Fibroblast of the aortic adventitia (primary cell): Measurements from ENCODE around the gene TGFB1I1. TPM values are rescaled to one million over a fixed set of nuclear protein-coding genes. Genes with fewer than 3 reads are reported as not detected.
"Not testable (repeated sequence)": the region's sequence is repeated elsewhere in the genome, so short reads cannot be mapped to it uniquely, and the experiment has no call there.

Experiments
- DNase-seq: peaks from one replicate; pipeline ENCODE4 v3.0.0-alpha.2; 2010; ENCODE audit warnings: low read depth
- H3K4me3 ChIP-seq: 2 replicates; pipeline ENCODE4 v1.5.1; 2011; ENCODE audit warnings: low read depth, mild to moderate bottlenecking, control low read depth, low read length, moderate library complexity
- total RNA-seq: library from RNA; depleted of rRNA; stranded (reverse); fragments of >200 nt; gene quantifications from 2 replicates; pipeline ENCODE4 v1.2.3, GENCODE V29; 2012; ENCODE audit warnings: low replicate concordance
- TF ChIP-seq, protein P1 (sequence below): IDR thresholded peaks from 2 replicates; pipeline ENCODE4 v1.5.1; 2011; ENCODE audit warnings: mild to moderate bottlenecking, low read length, control low read depth, inconsistent platforms; ENCODE audit not compliant: insufficient read depth

Gene TGFB1I1
- total RNA-seq, 1 donor = 56.7 TPM

- DNase-seq = no peak
- TF ChIP-seq, protein P1, sequence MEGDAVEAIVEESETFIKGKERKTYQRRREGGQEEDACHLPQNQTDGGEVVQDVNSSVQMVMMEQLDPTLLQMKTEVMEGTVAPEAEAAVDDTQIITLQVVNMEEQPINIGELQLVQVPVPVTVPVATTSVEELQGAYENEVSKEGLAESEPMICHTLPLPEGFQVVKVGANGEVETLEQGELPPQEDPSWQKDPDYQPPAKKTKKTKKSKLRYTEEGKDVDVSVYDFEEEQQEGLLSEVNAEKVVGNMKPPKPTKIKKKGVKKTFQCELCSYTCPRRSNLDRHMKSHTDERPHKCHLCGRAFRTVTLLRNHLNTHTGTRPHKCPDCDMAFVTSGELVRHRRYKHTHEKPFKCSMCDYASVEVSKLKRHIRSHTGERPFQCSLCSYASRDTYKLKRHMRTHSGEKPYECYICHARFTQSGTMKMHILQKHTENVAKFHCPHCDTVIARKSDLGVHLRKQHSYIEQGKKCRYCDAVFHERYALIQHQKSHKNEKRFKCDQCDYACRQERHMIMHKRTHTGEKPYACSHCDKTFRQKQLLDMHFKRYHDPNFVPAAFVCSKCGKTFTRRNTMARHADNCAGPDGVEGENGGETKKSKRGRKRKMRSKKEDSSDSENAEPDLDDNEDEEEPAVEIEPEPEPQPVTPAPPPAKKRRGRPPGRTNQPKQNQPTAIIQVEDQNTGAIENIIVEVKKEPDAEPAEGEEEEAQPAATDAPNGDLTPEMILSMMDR = no peak
- no peak overlapping the region for H3K4me3 ChIP-seq
Observed at GRCh38 chr16:31439519-31439918, 32.4 kb upstream of the TGFB1I1 start.

- TF ChIP-seq, protein P1 = no peak
- DNase-seq = peak; percentile 52
Observed at GRCh38 chr16:31440516-31441184, 31.3 kb upstream of the TGFB1I1 start.

GRCh38 chr16:31441956-31442355 lies 30.0 kb upstream of the TGFB1I1 start:
- no peak for DNase-seq
- H3K4me3 ChIP-seq = peak overlapping the region; percentile 81
- TF ChIP-seq, protein P1 = no peak

More at GRCh38 chr16:31440516-31441184, 31.3 kb upstream of the TGFB1I1 start:
- no peak overlapping the region for H3K4me3 ChIP-seq

GRCh38 chr16:31445931-31446330 lies 26.0 kb upstream of the TGFB1I1 start:
- not testable (repeated sequence) for DNase-seq, H3K4me3 ChIP-seq

GRCh38 chr16:31451201-31451600 lies 20.8 kb upstream of the TGFB1I1 start:
- DNase-seq = no peak
- TF ChIP-seq, protein P1 = no peak
- H3K4me3 ChIP-seq = no peak overlapping the region

- H3K4me3 ChIP-seq = no peak overlapping the region
- DNase-seq = peak; percentile 51
- TF ChIP-seq, protein P1 = peak; percentile 71
Observed at GRCh38 chr16:31451681-31452351, 20.1 kb upstream of the TGFB1I1 start.

DNA sequence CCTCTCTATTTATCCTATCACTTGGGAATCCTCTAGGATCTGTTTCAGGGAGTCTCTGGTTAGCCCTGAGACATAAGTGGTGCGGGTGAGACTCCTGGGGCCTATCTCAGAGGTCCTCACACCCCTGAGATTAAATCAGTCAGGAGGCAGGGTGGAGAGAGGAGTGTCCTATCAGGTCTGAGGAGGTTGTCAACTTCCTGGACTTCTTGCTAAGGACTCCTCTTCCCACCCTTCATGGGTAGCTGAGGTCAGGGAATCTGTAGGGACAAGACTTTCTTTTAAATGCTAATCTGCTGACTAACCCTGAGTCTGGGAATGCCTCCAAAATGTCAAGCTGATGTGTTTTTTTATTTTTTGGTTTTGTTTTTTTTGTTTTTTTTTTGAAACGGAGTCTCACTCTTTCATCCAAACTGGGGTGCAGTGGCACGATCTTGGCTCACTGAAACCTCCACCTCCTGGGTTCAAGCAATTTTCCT lies 19.3 kb upstream of the TGFB1I1 start:
- DNase-seq = peak; percentile 94
- TF ChIP-seq, protein P1 = no peak
- no peak overlapping the region for H3K4me3 ChIP-seq
